Pons (tissue), 1 donor: Measurements from ENCODE around the gene CLHC1.
"Not testable (repeated sequence)": the region's sequence is repeated elsewhere in the genome, so short reads cannot be mapped to it uniquely, and the experiment has no call there.

ENCODE experiments used
- DNase-seq: peaks from one replicate; pipeline ENCODE4 v3.0.0-alpha.2; 2016; ENCODE audit warnings: low spot score

CLHC1 gene

GRCh38 chr2:55232084-55232862 lies at the start of gene CLHC1, which contains the start of gene RPS27A:
Gene CLHC1, minus strand, starts transcription at chr2:55232293. Its CDS starts 9,882 bp downstream, at chr2:55222411.
Gene RPS27A, plus strand, starts transcription at chr2:55232688. Its CDS starts 137 bp downstream, at chr2:55232825.
- DNase-seq = peak; percentile 99

DNA sequence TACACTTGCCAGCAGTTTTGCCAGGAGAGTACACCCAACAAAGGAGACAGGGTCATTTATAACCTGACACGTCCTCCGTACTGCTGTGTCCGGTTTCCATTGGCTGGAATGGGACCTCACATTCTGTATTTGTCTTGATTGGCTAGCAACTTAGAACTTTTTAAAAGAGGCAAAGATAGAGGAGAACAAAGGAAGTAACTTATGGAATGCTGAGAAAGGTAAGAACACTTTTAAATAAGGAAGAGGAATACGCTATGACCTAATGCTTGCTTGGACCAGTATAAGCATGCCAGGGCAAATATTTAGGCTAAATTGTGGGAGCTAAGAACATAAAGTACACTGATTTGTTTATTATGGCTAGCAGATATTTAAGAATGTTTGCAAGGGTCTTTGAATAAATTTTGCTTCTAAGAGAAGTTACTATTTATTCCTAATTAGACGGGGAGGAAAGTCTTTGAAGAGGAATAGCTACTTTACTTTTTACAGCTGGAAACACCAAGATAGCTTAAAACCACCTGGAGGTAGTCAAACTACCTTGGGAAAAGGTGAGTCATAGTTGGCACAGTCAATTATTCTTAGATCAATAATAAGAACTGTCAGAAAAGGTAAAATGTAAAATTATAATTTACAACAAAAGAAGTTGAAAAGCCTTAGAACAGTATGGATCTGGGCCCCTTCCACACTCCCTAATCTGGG lies 48.9 kb upstream of the CLHC1 start:
- DNase-seq = not testable (repeated sequence)

GRCh38 chr2:55279859-55280424 lies 47.8 kb upstream of the CLHC1 start:
- not testable (repeated sequence) for DNase-seq

GRCh38 chr2:55279214-55279835 lies 47.2 kb upstream of the CLHC1 start:
- not testable (repeated sequence) for DNase-seq

DNA sequence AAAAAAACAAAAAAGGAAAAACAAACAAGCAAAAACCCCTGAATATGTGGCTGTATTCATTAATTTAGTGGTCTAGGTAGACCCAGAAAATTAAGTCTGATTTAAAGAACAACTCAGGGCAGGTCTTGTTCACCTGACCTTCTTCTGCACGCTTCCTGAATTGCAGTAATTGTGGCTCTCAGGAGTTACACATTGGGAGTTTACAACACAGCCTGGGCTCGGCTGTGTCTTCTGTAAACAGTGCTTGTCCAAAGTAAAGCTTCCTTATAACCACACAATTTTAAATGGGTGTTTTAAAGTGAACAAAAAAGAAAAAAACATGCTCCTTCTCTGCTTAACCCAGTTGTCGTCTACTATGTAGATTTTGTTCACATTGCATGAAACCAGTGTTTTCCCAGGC lies 45.2 kb upstream of the CLHC1 start:
- no peak for DNase-seq

DNA sequence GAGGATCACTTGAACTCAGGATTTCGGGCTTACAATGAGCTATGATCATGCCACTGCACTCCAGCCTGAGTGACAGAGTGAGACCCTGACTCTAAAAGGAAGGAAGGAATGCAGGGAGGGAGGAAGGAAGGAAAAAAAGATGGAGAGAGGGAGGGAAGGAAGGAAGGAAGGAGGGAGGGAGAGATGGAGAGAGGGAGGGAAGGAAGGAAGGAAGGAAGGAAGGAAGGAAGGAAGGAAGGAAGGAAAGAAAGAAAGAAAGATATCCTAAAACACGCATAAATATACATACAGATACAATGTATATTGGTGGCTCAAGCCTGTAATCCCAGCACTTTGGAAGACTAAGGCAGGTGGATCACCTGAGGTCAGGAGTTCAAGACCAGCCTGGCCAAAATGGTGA lies 42.3 kb upstream of the CLHC1 start:
- DNase-seq = not testable (repeated sequence)

- DNase-seq = no peak
Observed at GRCh38 chr2:55269645-55269990, 37.5 kb upstream of the CLHC1 start.

GRCh38 chr2:55268907-55269644 lies 37.0 kb upstream of the CLHC1 start, which contains the start of gene MTIF2:
Gene MTIF2, minus strand, starts transcription at chr2:55269231. Its CDS starts 5,373 bp downstream, at chr2:55263858.
- DNase-seq = peak; percentile 86

GRCh38 chr2:55268288-55268906 lies 36.3 kb upstream of the CLHC1 start:
- DNase-seq = peak; percentile 22

- not testable (repeated sequence) for DNase-seq
Observed at GRCh38 chr2:55259586-55259985, 27.5 kb upstream of the CLHC1 start.

DNA sequence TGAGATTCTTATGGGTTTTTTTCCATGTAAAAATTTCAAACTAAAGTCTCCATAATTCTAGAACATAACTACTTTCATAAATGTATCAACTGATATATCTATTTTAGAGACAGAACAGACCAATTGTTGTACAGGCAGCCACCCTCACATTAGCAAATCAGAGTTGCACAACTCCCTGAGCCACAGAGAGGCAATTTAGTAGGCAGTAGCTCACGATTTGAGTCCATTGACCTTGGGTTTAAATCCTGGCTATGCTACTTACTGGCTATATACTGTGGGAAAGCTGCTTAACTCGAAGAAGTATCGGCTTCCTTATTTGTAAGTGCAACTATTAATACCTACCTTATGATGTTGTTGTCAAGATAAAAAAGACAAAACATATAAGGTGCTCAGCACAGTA lies 20.7 kb upstream of the CLHC1 start:
- no peak for DNase-seq

- no peak for DNase-seq
Observed at GRCh38 chr2:55247025-55247424, 14.9 kb upstream of the CLHC1 start.

GRCh38 chr2:55245411-55245810 lies 13.3 kb upstream of the CLHC1 start:
- no peak for DNase-seq

DNA sequence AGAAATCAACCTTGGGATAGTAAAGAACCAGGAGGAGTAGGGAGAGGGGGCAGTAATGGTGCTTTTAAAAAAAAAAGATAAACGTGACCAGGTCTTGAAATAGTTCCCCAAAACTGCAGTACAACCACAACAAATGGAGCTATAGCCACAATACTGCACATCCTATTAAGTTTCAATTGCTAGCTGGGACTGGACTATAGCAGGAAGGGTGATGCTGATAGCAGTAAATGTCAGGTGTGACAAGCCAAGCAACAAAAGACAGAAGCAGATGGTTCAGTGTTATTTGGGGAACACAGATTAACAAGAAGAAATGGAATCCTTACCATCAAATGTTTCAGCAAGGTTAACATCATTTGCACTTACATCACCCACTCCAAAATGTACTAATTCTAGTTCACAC lies 10.5 kb upstream of the CLHC1 start:
- no peak for DNase-seq

- not testable (repeated sequence) for DNase-seq
Observed at GRCh38 chr2:55241582-55241981, 9.5 kb upstream of the CLHC1 start.

DNA sequence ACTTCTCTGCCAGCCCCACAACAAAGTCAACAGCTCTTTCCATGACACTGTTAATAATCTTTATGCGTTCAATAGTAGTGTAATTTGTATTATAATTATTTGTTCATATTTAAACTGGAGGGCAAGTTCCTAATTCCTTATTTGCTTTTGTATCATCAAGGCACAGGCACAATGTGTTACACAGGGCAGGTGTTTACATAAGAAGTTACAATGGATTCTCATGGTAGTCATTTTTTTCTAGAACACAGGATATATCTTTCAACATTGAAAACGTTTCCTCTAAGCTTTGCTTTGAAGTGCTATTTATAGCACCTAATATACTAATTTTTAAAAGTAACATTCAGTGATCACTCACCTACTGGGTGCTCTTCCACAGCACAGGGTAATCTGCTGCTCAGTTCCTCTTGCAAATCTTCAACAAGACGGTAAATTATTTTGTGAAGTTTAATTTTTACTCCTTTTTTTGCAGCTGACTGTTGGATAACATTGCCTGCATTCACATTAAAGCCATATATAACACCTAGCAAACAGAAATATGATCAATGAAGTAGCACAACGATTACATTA lies 7.6 kb upstream of the CLHC1 start:
- no peak for DNase-seq

DNA sequence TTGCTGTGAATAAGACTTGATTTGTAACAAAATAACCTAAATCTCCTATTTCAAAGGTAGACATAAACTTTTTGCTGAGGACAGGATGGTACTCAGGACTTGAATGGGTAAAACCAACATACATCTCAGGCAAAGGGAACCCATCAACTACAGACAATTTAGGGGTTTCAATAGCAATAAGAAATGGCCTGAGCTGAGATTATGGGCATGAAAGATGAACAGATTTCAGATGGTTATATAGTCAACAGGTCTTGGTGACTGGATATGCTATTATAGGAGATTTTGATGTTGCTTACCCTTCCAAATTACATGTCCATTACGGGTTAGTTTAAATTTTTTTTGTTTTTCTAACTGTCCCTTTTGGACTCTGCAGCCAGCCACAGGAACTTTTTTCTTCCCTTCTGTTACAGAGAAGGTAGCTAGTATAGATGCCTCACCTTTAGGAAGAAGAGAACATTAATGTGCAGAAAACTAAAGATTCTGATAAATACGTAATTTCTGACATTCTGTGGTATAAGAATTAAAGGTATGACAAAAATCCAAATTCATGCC lies 5.0 kb upstream of the CLHC1 start:
- DNase-seq = no peak

- no peak for DNase-seq
Observed at GRCh38 chr2:55235724-55236538, 3.8 kb upstream of the CLHC1 start.

DNA sequence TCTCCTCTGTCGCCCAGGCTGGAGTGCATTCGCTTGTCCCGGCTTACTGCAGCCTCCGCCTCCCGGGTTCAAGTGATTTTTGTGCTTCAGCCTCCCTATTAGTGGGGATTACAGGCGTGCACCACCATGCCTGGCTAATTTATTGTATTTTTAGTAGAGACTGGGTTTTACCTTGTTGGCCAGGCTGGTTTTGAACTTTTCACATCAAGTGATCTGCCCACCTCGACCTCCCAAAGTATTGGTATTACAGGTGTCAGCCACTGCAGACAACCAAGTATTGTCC lies 1.5 kb upstream of the CLHC1 start:
- DNase-seq = no peak
